Astrocyte of the spinal cord (primary cell): ENCODE data around the gene ASTN2.

Experiments used
- DNase-seq: peaks from one replicate; pipeline ENCODE4 v3.0.0; 2011; ENCODE audit warnings: low read depth, low spot score
- H3K4me3 ChIP-seq: 2 replicates; pipeline ENCODE4 v1.5.1; 2011; ENCODE audit warnings: low read depth, mild to moderate bottlenecking, low read length, moderate library complexity
- CTCF ChIP-seq: IDR thresholded peaks from 2 replicates; pipeline ENCODE4 v1.5.1; 2012; ENCODE audit warnings: low read depth, mild to moderate bottlenecking, low read length, inconsistent platforms
- in situ Hi-C: cut with HindIII; loops from 2 replicates; pipeline ENCODE4 v1.10.0; 2017; ENCODE audit warnings: low sequenced_read_pairs

The ASTN2 gene

GRCh38 chr9:117122953-117123352 lies 291.9 kb downstream of the ASTN2 start:
- no peak for TF ChIP-seq CTCF
- no peak overlapping the region for H3K4me3 ChIP-seq
- no peak for DNase-seq
- in situ Hi-C loops, result no loop called here

- in situ Hi-C loops, result no loop called here
- no peak for DNase-seq
- TF ChIP-seq CTCF, result no peak
- no peak overlapping the region for H3K4me3 ChIP-seq
Measured at GRCh38 chr9:117122102-117122501, 292.8 kb downstream of the ASTN2 start.

- DNase-seq, result no peak
- no peak for TF ChIP-seq CTCF
- H3K4me3 ChIP-seq, result no peak overlapping the region
- in situ Hi-C loops, result no loop called here
Measured at GRCh38 chr9:117121316-117121715, 293.5 kb downstream of the ASTN2 start.

GRCh38 chr9:117120061-117120460 lies 294.8 kb downstream of the ASTN2 start:
- no peak for DNase-seq
- in situ Hi-C loops, result no loop called here
- TF ChIP-seq CTCF, result no peak
- H3K4me3 ChIP-seq, result no peak overlapping the region

- no peak for TF ChIP-seq CTCF
- no peak for DNase-seq
- in situ Hi-C loops, result no loop called here
- H3K4me3 ChIP-seq, result no peak overlapping the region
Measured at GRCh38 chr9:117116084-117116483, 298.8 kb downstream of the ASTN2 start.

- DNase-seq, result no peak
- in situ Hi-C loops, result no loop called here
- no peak overlapping the region for H3K4me3 ChIP-seq
- no peak for TF ChIP-seq CTCF
Measured at GRCh38 chr9:117114768-117115167, 300.1 kb downstream of the ASTN2 start.
